ENCODE data around the gene CDK5RAP2.
"Not testable (repeated sequence)": the region's sequence is repeated elsewhere in the genome, so short reads cannot be mapped to it uniquely, and the experiment has no call there.

CDK5RAP2 gene

GRCh38 chr9:120561709-120562108, 18.3 kb downstream of the CDK5RAP2 start:
- TF ChIP-seq, protein P1, sequence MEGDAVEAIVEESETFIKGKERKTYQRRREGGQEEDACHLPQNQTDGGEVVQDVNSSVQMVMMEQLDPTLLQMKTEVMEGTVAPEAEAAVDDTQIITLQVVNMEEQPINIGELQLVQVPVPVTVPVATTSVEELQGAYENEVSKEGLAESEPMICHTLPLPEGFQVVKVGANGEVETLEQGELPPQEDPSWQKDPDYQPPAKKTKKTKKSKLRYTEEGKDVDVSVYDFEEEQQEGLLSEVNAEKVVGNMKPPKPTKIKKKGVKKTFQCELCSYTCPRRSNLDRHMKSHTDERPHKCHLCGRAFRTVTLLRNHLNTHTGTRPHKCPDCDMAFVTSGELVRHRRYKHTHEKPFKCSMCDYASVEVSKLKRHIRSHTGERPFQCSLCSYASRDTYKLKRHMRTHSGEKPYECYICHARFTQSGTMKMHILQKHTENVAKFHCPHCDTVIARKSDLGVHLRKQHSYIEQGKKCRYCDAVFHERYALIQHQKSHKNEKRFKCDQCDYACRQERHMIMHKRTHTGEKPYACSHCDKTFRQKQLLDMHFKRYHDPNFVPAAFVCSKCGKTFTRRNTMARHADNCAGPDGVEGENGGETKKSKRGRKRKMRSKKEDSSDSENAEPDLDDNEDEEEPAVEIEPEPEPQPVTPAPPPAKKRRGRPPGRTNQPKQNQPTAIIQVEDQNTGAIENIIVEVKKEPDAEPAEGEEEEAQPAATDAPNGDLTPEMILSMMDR (IDR thresholded peaks at IDR 0.05; ENCODE audit: unreplicated experiment in 3 of 3) = no peak
- Mint-ChIP-seq H3K9me3 (no peaks in the 10 kb centered on the region), H3K27me3 (ENCODE audit: low read depth) (no peaks in the 10 kb centered on the region), H3K36me3 (ENCODE audit: low read depth) (peaks cover 57% of the 10 kb centered on the region), H3K27ac (no peak overlapping the region), H3K4me3 (no peak overlapping the region), H3K4me1 (no peaks in the 10 kb centered on the region)

DNA sequence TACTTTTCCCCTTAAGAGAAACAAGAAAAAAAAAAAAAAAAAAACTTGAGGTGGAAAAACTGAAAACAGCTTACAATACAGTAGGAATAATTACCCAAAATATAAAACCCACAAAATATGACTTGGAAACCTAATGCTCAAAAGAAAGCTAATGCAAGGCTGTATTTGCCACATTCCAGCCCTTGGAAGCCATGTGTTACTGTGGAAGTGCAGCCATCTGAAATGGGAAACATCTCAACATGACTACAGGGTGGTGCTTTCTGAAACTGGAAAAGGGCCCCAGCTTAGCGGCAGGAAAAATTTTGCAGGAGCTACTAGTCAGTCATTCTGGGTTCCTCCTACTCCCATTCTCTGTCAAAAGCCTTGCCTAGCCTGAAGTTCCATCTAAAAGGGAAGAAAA, 20.4 kb downstream of the CDK5RAP2 start:
- Mint-ChIP-seq H3K36me3 (ENCODE audit: low read depth) (peaks cover 46% of the 10 kb centered on the region), H3K27me3 (ENCODE audit: low read depth) (no peaks in the 10 kb centered on the region), H3K27ac (no peak overlapping the region), H3K4me3 (no peak overlapping the region), H3K9me3 (no peaks in the 10 kb centered on the region), H3K4me1 (no peaks in the 10 kb centered on the region)
- TF ChIP-seq, protein P1 (IDR thresholded peaks at IDR 0.05; ENCODE audit: unreplicated experiment in 3 of 3) = no peak

- no peaks in the 10 kb centered on the region for H3K27me3 Mint-ChIP-seq (ENCODE audit: low read depth)
- no peaks in the 10 kb centered on the region for H3K4me1 Mint-ChIP-seq
- H3K27ac Mint-ChIP-seq = no peak overlapping the region
- H3K36me3 Mint-ChIP-seq (ENCODE audit: low read depth) = peaks cover 46% of the 10 kb centered on the region
- H3K4me3 Mint-ChIP-seq = no peak overlapping the region
- no peaks in the 10 kb centered on the region for H3K9me3 Mint-ChIP-seq
- TF ChIP-seq, protein P1 (IDR thresholded peaks at IDR 0.05; ENCODE audit: unreplicated experiment in 3 of 3) = no peak
Measured at GRCh38 chr9:120558454-120558853, 21.5 kb downstream of the CDK5RAP2 start.

- no peaks in the 10 kb centered on the region for H3K9me3 Mint-ChIP-seq
- H3K4me1 Mint-ChIP-seq = no peaks in the 10 kb centered on the region
- no peak overlapping the region for H3K27ac Mint-ChIP-seq
- peaks cover 44% of the 10 kb centered on the region for H3K36me3 Mint-ChIP-seq (ENCODE audit: low read depth)
- no peak overlapping the region for H3K4me3 Mint-ChIP-seq
- no peaks in the 10 kb centered on the region for H3K27me3 Mint-ChIP-seq (ENCODE audit: low read depth)
- TF ChIP-seq, protein P1 (IDR thresholded peaks at IDR 0.05; ENCODE audit: unreplicated experiment in 3 of 3) = no peak
Measured at GRCh38 chr9:120557205-120557604, 22.8 kb downstream of the CDK5RAP2 start.

- TF ChIP-seq, protein P1 (IDR thresholded peaks at IDR 0.05; ENCODE audit: unreplicated experiment in 3 of 3) = no peak
- no peak overlapping the region for H3K4me3 Mint-ChIP-seq
- peaks cover 42% of the 10 kb centered on the region for H3K36me3 Mint-ChIP-seq (ENCODE audit: low read depth)
- H3K4me1 Mint-ChIP-seq = no peaks in the 10 kb centered on the region
- no peaks in the 10 kb centered on the region for H3K27me3 Mint-ChIP-seq (ENCODE audit: low read depth)
- no peaks in the 10 kb centered on the region for H3K9me3 Mint-ChIP-seq
- H3K27ac Mint-ChIP-seq = no peak overlapping the region
Measured at GRCh38 chr9:120556775-120557174, 23.2 kb downstream of the CDK5RAP2 start.

DNA sequence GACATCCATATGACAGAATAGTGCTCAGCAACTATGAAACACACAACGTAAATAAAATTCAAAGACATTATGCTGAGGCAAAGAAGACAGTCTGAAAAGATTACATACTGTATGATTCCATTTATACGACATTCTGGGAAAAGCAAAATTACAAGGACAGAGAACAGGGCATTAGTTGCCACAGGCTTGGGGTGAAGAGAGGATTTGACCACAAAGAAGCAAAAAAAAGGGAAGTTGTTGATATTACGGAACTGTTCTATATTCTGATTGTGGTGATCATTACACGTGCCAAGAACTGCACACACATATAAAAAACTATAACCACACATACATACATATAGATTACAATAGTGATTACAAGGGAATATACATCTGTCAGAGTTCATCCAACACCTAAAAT, 24.1 kb downstream of the CDK5RAP2 start:
- H3K4me1 Mint-ChIP-seq = no peaks in the 10 kb centered on the region
- no peak overlapping the region for H3K4me3 Mint-ChIP-seq
- peaks cover 51% of the 10 kb centered on the region for H3K36me3 Mint-ChIP-seq (ENCODE audit: low read depth)
- no peaks in the 10 kb centered on the region for H3K9me3 Mint-ChIP-seq
- H3K27ac Mint-ChIP-seq = no peak overlapping the region
- H3K27me3 Mint-ChIP-seq (ENCODE audit: low read depth) = no peaks in the 10 kb centered on the region
- TF ChIP-seq, protein P1 (IDR thresholded peaks at IDR 0.05; ENCODE audit: unreplicated experiment in 3 of 3) = no peak

DNA sequence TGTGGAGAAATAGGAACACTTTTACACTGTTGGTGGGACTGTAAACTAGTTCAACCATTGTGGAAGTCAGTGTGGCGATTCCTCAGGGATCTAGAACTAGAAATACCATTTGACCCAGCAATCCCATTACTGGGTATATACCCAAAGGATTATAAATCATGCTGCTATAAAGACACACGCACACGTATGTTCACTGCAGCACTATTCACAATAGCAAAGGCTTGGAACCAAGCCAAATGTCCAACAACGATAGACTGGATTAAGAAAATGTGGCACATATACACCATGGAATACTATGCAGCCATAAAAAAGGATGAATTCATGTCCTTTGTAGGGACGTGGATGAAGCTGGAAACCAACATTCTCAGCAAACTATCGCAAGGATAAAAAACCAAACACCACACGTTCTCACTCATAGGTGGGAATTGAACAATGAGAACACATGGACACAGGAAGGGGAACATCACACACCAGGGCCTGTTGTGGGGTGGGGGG, 27.7 kb downstream of the CDK5RAP2 start:
- H3K4me1 Mint-ChIP-seq; H3K4me3 Mint-ChIP-seq; H3K27me3 Mint-ChIP-seq (ENCODE audit: low read depth); H3K9me3 Mint-ChIP-seq; H3K27ac Mint-ChIP-seq: not testable (repeated sequence)
- H3K36me3 Mint-ChIP-seq (ENCODE audit: low read depth) = peaks cover 57% of the 10 kb centered on the region

All from nephron (organoid).